GM12872 (cell line): ENCODE data around the gene RAP1GAP.
A peak's percentile ranks its signal among the peaks of the same experiment; 100 is the strongest.

ENCODE experiments used
- CTCF ChIP-seq: IDR thresholded peaks from 3 replicates; pipeline ENCODE4 v1.5.1; 2011; ENCODE audit warnings: low read depth, mild to moderate bottlenecking, low read length, moderate library complexity; ENCODE audit not compliant: insufficient read depth

Gene RAP1GAP

GRCh38 chr1:21575351-21575942 is 93.7 kb downstream of the RAP1GAP start:
- no peak for TF ChIP-seq CTCF

- no peak for TF ChIP-seq CTCF
Observed at GRCh38 chr1:21574466-21575151, 94.5 kb downstream of the RAP1GAP start.

DNA sequence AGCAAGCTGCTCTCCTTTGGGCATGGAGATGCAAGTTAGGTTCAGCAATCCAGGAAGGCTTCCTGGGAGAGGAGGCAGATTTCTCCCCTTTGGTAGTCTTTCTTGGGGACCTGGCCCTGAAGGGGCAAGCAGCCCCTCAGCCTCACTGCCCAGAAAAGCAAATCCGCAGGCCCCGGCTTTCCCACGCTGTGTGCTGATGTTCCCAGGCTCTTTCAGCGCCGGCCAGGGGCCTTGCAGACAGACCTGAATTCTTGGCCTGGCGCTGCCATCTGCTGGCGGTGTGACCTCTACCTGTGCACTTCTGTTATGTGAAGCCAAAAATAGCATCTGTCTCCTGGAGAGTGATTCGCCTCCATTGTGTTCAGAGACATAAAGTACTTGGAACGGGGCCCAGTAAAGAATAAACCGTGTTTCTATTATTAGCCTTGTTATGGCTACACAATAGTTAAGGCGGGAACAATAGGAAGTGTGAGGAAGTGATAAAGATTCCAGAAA is 95.1 kb downstream of the RAP1GAP start:
- TF ChIP-seq CTCF = peak; percentile 39; the same call in 2 of the 3 replicates

GRCh38 chr1:21573475-21573874 is 95.7 kb downstream of the RAP1GAP start:
- no peak for TF ChIP-seq CTCF

GRCh38 chr1:21572735-21573277 is 96.4 kb downstream of the RAP1GAP start:
- TF ChIP-seq CTCF = no peak

DNA sequence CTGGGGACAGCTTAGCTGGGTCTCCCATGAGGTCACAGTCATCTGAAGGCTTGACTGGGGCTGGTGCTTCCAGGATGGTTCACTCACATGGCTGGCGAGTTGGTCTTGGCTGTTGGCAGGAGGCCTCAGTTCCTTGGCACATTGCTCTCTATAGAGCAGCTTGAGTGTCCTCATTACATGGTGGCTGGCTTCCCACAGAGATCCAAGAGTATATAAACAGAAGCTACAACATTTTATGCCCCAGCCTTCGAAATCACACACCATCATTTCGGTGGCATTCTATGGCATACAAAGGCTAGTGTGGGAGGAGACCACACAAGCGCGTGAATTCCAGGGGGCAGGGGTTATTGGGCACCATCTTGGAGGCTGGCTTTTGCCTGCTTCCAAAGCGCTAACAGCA is 96.9 kb downstream of the RAP1GAP start:
- TF ChIP-seq CTCF = no peak

DNA sequence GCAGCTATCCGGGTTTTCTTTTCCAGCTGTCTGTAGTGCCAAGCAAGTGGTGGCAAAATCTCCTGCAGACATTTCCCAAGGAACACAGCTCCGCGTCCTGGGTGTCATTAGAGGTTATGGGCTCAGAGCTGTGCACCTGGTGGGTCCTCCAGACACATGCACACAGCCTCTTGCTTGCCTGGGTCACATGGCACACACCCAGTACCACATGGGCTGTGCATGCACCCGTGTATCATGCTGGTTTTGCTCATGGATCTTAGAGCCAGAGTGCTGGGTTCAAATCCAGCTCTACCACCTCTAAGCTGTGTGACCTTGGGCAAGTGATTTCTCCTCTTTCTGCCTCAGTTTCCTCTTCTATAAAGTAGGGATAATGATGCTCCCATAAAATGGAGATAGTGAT is 98.3 kb downstream of the RAP1GAP start:
- TF ChIP-seq CTCF = no peak
